Measurements from ENCODE around the gene MAMLD1.

GRCh38 chrX:150409486-150409885 is 46.4 kb downstream of the MAMLD1 start:
- TF ChIP-seq POLR2A (IDR thresholded peaks at IDR 0.05; ENCODE audit: low read depth, low read length), result no peak
- TF ChIP-seq CTCF (IDR thresholded peaks at IDR 0.05; ENCODE audit: extremely low read depth in 1 of 2, insufficient read depth in 1 of 2, low read depth in 1 of 2, low read length in 2 of 2), result no peak
- no peak for TF ChIP-seq MAX (IDR thresholded peaks at IDR 0.05; ENCODE audit: insufficient read depth, insufficient read length)
- TF ChIP-seq MYC (IDR thresholded peaks at IDR 0.05; ENCODE audit: low read depth, low read length), result no peak
- no peak for TF ChIP-seq POLR2AphosphoS5 (IDR thresholded peaks at IDR 0.05; ENCODE audit: insufficient read depth, low read depth, low read length)
- no peak for TF ChIP-seq EZH2 (IDR thresholded peaks at IDR 0.05; ENCODE audit: borderline replicate concordance, low read depth, low read length, severe bottlenecking)
- no peak for TF ChIP-seq JUN (IDR thresholded peaks at IDR 0.05; ENCODE audit: borderline replicate concordance, insufficient read depth, insufficient read length, low read depth)
- no peak for TF ChIP-seq FOS (IDR thresholded peaks at IDR 0.05; ENCODE audit: borderline replicate concordance, insufficient read depth, low read length)
- TF ChIP-seq GATA2 (IDR thresholded peaks at IDR 0.05; ENCODE audit: insufficient read depth, insufficient read length, low read depth, low read length), result no peak

Measured in endothelial cell of umbilical vein (primary cell).